Measurements from ENCODE around the gene HIKESHI. TPM values are rescaled to one million over a fixed set of nuclear protein-coding genes. Genes with fewer than 3 reads are reported as not detected.

HIKESHI gene
- total and polyA plus RNA-seq, 7 donors = 39.6 to 74.9 (median 45.7) TPM

DNA sequence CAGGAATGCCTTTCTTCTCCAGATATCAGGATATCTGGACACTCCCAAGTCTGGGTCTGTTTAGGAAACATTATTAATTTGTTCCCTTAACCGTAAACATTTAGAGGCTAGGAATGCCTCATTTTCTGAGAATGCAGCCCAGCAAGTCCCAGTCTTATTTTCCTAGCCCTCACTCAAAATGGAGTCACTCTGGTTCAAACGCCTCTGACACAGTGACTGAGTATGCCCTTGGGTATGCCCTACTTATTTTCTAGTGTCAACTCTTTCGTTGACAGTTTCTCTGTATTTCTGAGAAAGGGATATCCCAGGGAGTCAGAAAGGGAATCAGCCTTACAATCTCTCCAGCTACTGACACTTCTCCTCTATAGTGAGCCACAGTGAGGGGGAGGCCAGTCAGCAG lies 56.7 kb downstream of the HIKESHI start:
- WGBS, 3 donors = 86 to 89% (median 88%) methylated on average over 3 of the region's 3 CpGs
- no peaks in the 10 kb centered on the region for H3K9me3 ChIP-seq
- DNase-seq = no peak
- H3K27me3 ChIP-seq (ENCODE audit: insufficient read depth in 3 of 3, low read length in 2 of 3) = no peaks in the 10 kb centered on the region
- no peaks in the 10 kb centered on the region for H3K36me3 ChIP-seq (ENCODE audit: insufficient read depth in 1 of 2, low read depth in 1 of 2)
- no peak overlapping the region for H3K27ac ChIP-seq
- no peak overlapping the region for H3K4me3 ChIP-seq
- intact Hi-C loops (cut with DNase I) = no loop called here
- no peaks in the 10 kb centered on the region for H3K4me1 ChIP-seq
- no peak for ATAC-seq
- TF ChIP-seq, protein P1, sequence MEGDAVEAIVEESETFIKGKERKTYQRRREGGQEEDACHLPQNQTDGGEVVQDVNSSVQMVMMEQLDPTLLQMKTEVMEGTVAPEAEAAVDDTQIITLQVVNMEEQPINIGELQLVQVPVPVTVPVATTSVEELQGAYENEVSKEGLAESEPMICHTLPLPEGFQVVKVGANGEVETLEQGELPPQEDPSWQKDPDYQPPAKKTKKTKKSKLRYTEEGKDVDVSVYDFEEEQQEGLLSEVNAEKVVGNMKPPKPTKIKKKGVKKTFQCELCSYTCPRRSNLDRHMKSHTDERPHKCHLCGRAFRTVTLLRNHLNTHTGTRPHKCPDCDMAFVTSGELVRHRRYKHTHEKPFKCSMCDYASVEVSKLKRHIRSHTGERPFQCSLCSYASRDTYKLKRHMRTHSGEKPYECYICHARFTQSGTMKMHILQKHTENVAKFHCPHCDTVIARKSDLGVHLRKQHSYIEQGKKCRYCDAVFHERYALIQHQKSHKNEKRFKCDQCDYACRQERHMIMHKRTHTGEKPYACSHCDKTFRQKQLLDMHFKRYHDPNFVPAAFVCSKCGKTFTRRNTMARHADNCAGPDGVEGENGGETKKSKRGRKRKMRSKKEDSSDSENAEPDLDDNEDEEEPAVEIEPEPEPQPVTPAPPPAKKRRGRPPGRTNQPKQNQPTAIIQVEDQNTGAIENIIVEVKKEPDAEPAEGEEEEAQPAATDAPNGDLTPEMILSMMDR (IDR thresholded peaks at IDR 0.05) = no peak

DNA sequence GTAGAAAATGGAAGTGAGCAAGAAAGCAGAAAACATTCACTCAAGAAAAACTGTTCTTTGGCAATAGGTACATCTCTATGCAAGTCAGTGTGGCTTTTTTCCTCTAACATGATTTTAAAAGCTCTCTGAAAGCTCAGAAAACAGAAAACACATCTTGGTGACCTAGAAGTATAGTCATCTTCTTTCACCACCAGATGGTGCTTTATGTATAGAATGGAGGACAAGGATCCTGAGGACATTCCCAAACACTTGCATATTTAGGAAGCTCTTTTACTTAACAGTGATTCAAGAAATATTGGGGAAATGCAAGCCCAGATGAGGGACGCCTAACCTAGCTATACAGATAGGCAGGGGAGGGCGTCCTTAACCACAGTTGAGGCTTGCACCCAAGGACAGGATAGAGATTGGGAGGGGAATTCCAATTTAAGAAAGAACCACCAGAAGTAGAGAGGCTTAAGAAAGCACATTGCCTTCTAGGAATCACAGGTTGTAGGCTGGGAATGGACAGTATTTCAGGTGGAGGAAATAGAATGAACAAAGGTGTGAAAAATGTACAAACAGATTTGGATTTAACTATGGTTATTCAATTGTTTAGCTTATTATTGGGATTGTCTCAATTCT lies 58.8 kb downstream of the HIKESHI start:
- no peak overlapping the region for H3K4me3 ChIP-seq
- no peak for DNase-seq
- ATAC-seq = no peak
- TF ChIP-seq, protein P1 (IDR thresholded peaks at IDR 0.05) = no peak
- H3K36me3 ChIP-seq (ENCODE audit: insufficient read depth in 1 of 2, low read depth in 1 of 2) = no peaks in the 10 kb centered on the region
- H3K27me3 ChIP-seq (ENCODE audit: insufficient read depth in 3 of 3, low read length in 2 of 3) = no peaks in the 10 kb centered on the region
- no peaks in the 10 kb centered on the region for H3K9me3 ChIP-seq
- no peak overlapping the region for H3K27ac ChIP-seq
- no peaks in the 10 kb centered on the region for H3K4me1 ChIP-seq
- WGBS, 3 donors = 61 to 72% (median 71%) methylated on average over 2 of the region's 2 CpGs
- intact Hi-C loops (cut with DNase I) = no loop called here

DNA sequence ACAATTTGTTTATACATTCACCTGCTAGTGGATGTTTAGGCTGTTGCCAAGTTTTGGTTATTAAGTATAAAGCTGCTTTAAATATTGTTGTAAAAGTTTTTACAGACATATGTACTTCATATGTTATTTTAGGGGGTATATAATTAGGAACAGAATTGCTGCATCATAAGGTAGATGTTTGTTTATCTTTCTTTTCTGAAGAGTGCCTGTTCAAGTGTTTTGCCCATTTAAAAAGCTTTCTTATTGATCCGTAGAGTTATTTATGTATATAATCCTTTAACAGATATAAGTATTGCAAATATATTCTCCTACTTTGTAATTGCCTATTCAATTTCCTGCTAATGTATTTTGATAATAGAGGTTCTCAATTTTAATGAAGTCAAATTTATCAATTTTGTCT lies 61.4 kb downstream of the HIKESHI start:
- TF ChIP-seq, protein P1 (IDR thresholded peaks at IDR 0.05) = no peak
- 97% methylated on average over 1 of the region's 1 CpG for WGBS, 3 donors

DNA sequence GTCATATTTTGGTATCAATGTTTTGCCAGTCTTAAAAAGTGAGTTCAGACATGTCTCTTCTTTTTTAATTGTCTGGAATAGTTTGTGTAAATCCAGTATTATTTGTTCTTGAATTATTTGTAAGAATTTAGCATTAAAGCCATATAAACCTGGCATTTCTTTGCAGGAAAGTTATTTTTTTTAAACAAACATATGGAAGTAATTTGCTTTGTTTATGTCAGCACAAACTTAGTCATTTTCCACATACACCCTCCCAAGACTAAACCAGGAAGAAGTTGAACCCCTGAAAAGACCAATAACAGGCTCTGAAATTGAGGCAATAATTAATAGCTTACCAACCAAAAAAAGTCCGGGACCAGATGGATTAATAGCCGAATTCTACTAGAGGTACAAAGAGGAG lies 63.5 kb downstream of the HIKESHI start:
- 88 to 95% (median 94%) methylated on average over 2 of the region's 2 CpGs for WGBS, 3 donors
- Histone ChIP-seq H3K9me3 (no peaks in the 10 kb centered on the region), H3K27me3 (ENCODE audit: insufficient read depth in 3 of 3, low read length in 2 of 3) (no peaks in the 10 kb centered on the region), H3K27ac (no peak overlapping the region), H3K4me1 (no peaks in the 10 kb centered on the region), H3K36me3 (ENCODE audit: insufficient read depth in 1 of 2, low read depth in 1 of 2) (no peaks in the 10 kb centered on the region), H3K4me3 (no peak overlapping the region)
- DNase-seq (no peak), ATAC-seq (no peak)
- intact Hi-C loops (cut with DNase I) = no loop called here
- TF ChIP-seq, protein P1 (IDR thresholded peaks at IDR 0.05) = no peak

More for the DNA sequence above, 61.4 kb downstream of the HIKESHI start:
- no peak for DNase-seq
- no peak for ATAC-seq
- no peaks in the 10 kb centered on the region for H3K36me3 ChIP-seq (ENCODE audit: insufficient read depth in 1 of 2, low read depth in 1 of 2)
- H3K27me3 ChIP-seq (ENCODE audit: insufficient read depth in 3 of 3, low read length in 2 of 3) = no peaks in the 10 kb centered on the region
- no peaks in the 10 kb centered on the region for H3K9me3 ChIP-seq
- no peaks in the 10 kb centered on the region for H3K4me1 ChIP-seq
- intact Hi-C loops (cut with DNase I) = no loop called here
- H3K27ac ChIP-seq = no peak overlapping the region
- no peak overlapping the region for H3K4me3 ChIP-seq

DNA sequence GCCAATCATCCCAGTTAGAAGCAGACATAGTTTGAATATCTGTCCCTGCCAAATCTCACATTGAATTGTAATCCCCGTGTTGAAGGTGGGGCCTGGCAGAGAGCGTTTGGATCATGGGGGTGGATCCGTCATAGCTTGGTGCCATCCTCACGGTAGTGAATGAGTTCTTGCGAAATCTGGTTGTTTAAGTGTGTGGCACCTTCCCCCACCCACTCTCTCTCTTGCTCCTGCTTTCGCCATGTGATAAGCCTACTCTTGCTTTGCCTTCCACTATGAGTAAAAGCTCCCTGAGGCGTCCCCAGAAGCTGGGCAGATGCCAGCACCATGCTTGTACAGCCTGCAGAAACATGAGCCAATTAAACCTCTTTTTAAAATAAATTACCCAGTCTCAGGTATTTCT lies 67.6 kb downstream of the HIKESHI start:
- no peak overlapping the region for H3K4me3 ChIP-seq
- DNase-seq = peak in 1 of 2 donors; percentile 37
- TF ChIP-seq, protein P1 (IDR thresholded peaks at IDR 0.05) = no peak
- WGBS, 3 donors = 75 to 76% (median 76%) methylated on average over 7 of the region's 7 CpGs
- peak in 2 of 4 donors; percentile 44 to 87 for ATAC-seq
- H3K27me3 ChIP-seq (ENCODE audit: insufficient read depth in 3 of 3, low read length in 2 of 3) = no peaks in the 10 kb centered on the region
- no peaks in the 10 kb centered on the region for H3K36me3 ChIP-seq (ENCODE audit: insufficient read depth in 1 of 2, low read depth in 1 of 2)
- intact Hi-C loops (cut with DNase I) = no loop called here
- H3K9me3 ChIP-seq = no peaks in the 10 kb centered on the region
- no peaks in the 10 kb centered on the region for H3K4me1 ChIP-seq
- H3K27ac ChIP-seq = no peak overlapping the region
